Small intestine (tissue), 7 donors: ENCODE measurements around the gene DHRS9. TPM values are rescaled to one million over a fixed set of nuclear protein-coding genes. Genes with fewer than 3 reads are reported as not detected.
A peak's percentile ranks its signal among the peaks of the same experiment; 100 is the strongest.

Experiments used
- DNase-seq, 2 donors: peaks; one replicate each; pipeline versions ENCODE4 v3.0.0 to v3.0.0-alpha.2; 2013
- FAIRE-seq: peaks from 2 replicates; lab custom pipeline; 2012; peaks lifted over from hg19 to GRCh38; lab: Jason Lieb, UNC
- H3K27ac ChIP-seq, 3 donors: one replicate each; pipeline ENCODE4 v1.5.1; 2013; ENCODE audit warnings: low read length in 2 of 3, mild to moderate bottlenecking in 2 of 3, control low read depth in 1 of 3, inconsistent platforms in 1 of 3, low read depth in 1 of 3, moderate library complexity in 1 of 3
- H3K27me3 ChIP-seq, 3 donors: one replicate each; pipeline ENCODE4 v1.6.1; 2013; ENCODE audit warnings: low read length in 3 of 3, inconsistent platforms in 1 of 3; ENCODE audit not compliant: control insufficient read depth in 3 of 3, insufficient read depth in 3 of 3
- H3K36me3 ChIP-seq, 3 donors: one replicate each; pipeline ENCODE4 v1.6.1; 2013; ENCODE audit warnings: low read length in 3 of 3, inconsistent platforms in 1 of 3, low read depth in 1 of 3, mild to moderate bottlenecking in 1 of 3, moderate library complexity in 1 of 3; ENCODE audit not compliant: control insufficient read depth in 3 of 3, insufficient read depth in 2 of 3
- H3K4me1 ChIP-seq, 3 donors: one replicate each; pipeline ENCODE4 v1.6.1; 2013; ENCODE audit warnings: low read length in 2 of 3, inconsistent platforms in 1 of 3, low read depth in 1 of 3, mild to moderate bottlenecking in 1 of 3, moderate library complexity in 1 of 3; ENCODE audit not compliant: control insufficient read depth in 3 of 3, insufficient read depth in 2 of 3
- H3K4me3 ChIP-seq, 3 donors: one replicate each; pipeline ENCODE4 v1.5.1; 2013; ENCODE audit warnings: low read length in 3 of 3, control low read depth in 1 of 3, inconsistent platforms in 1 of 3, low read depth in 1 of 3, mild to moderate bottlenecking in 1 of 3, moderate library complexity in 1 of 3
- H3K9me3 ChIP-seq, 2 donors: one replicate each; pipeline ENCODE4 v1.6.1; 2013; ENCODE audit warnings: low read depth in 1 of 2, low read length in 1 of 2; ENCODE audit not compliant: control insufficient read depth in 2 of 2, insufficient read depth in 1 of 2
- WGBS, 3 donors: extraction: QIAGEN DNeasy Blood & Tissue Kit; methylation state at CpG; one replicate each; pipeline ENCODE4 v1.1.7; 2013; 5-methylcytosine and 5-hydroxymethylcytosine counted together
- polyA plus RNA-seq, 4 donors: library from polyadenylated mRNA; stranded (reverse) in 3 of 4; unstranded in 1 of 4; fragments of 200-250 nt in 3 of 4; fragments of 120-200 nt in 1 of 4; gene quantifications; one replicate each; pipeline versions ENCODE4 v1.2.1 to v1.2.3, GENCODE V29; 2013
- donor health status: healthy with polysubstance abuse.
- donor health status: control.
- donor health status: control.
- donor health status: Bipolar disorder and iron deficiency.
- donor health status: healthy.

DHRS9 gene
- polyA plus RNA-seq, 4 donors: 0.58 to 1.8 (median 0.92) TPM

GRCh38 chr2:169082995-169083394 is 13.6 kb downstream of the DHRS9 start:
- Histone ChIP-seq H3K36me3 (no peaks in the 10 kb centered on the region), H3K27me3 (no peaks in the 10 kb centered on the region), H3K4me3 (no peak overlapping the region), H3K9me3 (no peaks in the 10 kb centered on the region), H3K4me1 (no peaks in the 10 kb centered on the region), H3K27ac (no peak overlapping the region)
- DNase-seq (no peak), FAIRE-seq (no peak)
- 77 to 91% (median 82%) methylated on average over 4 of the region's 4 CpGs for WGBS, 3 donors

- WGBS, 3 donors: 94 to 95% (median 94%) methylated on average over 3 of the region's 3 CpGs
Observed at GRCh38 chr2:169086893-169087467, 17.6 kb downstream of the DHRS9 start.

GRCh38 chr2:169087757-169088379 is 18.5 kb downstream of the DHRS9 start:
- Histone ChIP-seq H3K36me3 (no peaks in the 10 kb centered on the region), H3K27me3 (no peaks in the 10 kb centered on the region), H3K27ac (no peak overlapping the region), H3K4me3 (no peak overlapping the region), H3K4me1 (no peaks in the 10 kb centered on the region), H3K9me3 (no peaks in the 10 kb centered on the region)
- FAIRE-seq: no peak
- no peak for DNase-seq
- WGBS, 3 donors: 84 to 91% (median 87%) methylated on average over 6 of the region's 6 CpGs

More at GRCh38 chr2:169086893-169087467, 17.6 kb downstream of the DHRS9 start:
- H3K9me3 ChIP-seq: no peaks in the 10 kb centered on the region
- FAIRE-seq (no peak), DNase-seq (no peak)
- no peaks in the 10 kb centered on the region for H3K36me3 ChIP-seq
- H3K27ac ChIP-seq: no peak overlapping the region
- no peaks in the 10 kb centered on the region for H3K27me3 ChIP-seq
- no peaks in the 10 kb centered on the region for H3K4me1 ChIP-seq
- no peak overlapping the region for H3K4me3 ChIP-seq

GRCh38 chr2:169089182-169089581 is 19.8 kb downstream of the DHRS9 start:
- FAIRE-seq: no peak
- 82 to 95% (median 93%) methylated on average over 2 of the region's 2 CpGs for WGBS, 3 donors

GRCh38 chr2:169090133-169090820 is 20.9 kb downstream of the DHRS9 start:
- Histone ChIP-seq H3K4me1 (no peaks in the 10 kb centered on the region), H3K27ac (no peak overlapping the region), H3K4me3 (no peak overlapping the region), H3K9me3 (no peaks in the 10 kb centered on the region), H3K27me3 (no peaks in the 10 kb centered on the region), H3K36me3 (no peaks in the 10 kb centered on the region)
- WGBS, 3 donors: 74 to 80% (median 76%) methylated on average over 6 of the region's 6 CpGs
- FAIRE-seq (no peak), DNase-seq (no peak)

More at GRCh38 chr2:169089182-169089581, 19.8 kb downstream of the DHRS9 start:
- no peak for DNase-seq
- H3K27ac ChIP-seq: no peak overlapping the region
- no peaks in the 10 kb centered on the region for H3K4me1 ChIP-seq
- no peak overlapping the region for H3K4me3 ChIP-seq
- no peaks in the 10 kb centered on the region for H3K9me3 ChIP-seq
- no peaks in the 10 kb centered on the region for H3K36me3 ChIP-seq
- no peaks in the 10 kb centered on the region for H3K27me3 ChIP-seq

GRCh38 chr2:169091256-169091655 is 21.9 kb downstream of the DHRS9 start:
- no peak overlapping the region for H3K27ac ChIP-seq
- no peak overlapping the region for H3K4me3 ChIP-seq
- DNase-seq (no peak), FAIRE-seq (no peak)
- 88 to 93% (median 89%) methylated on average over 3 of the region's 3 CpGs for WGBS, 3 donors
- H3K36me3 ChIP-seq: no peaks in the 10 kb centered on the region
- H3K4me1 ChIP-seq: no peaks in the 10 kb centered on the region
- no peaks in the 10 kb centered on the region for H3K9me3 ChIP-seq
- no peaks in the 10 kb centered on the region for H3K27me3 ChIP-seq

GRCh38 chr2:169091761-169092519 is 22.6 kb downstream of the DHRS9 start:
- WGBS, 3 donors: 54 to 61% (median 59%) methylated on average over 8 of the region's 8 CpGs
- H3K27me3 ChIP-seq: no peaks in the 10 kb centered on the region
- H3K9me3 ChIP-seq: no peaks in the 10 kb centered on the region
- H3K36me3 ChIP-seq: no peaks in the 10 kb centered on the region
- H3K4me1 ChIP-seq: no peaks in the 10 kb centered on the region
- H3K27ac ChIP-seq: peak overlapping the region in 1 of 3 donors; percentile 27
- DNase-seq (peak; percentile 8 to 92), FAIRE-seq (no peak)
- no peak overlapping the region for H3K4me3 ChIP-seq

GRCh38 chr2:169093535-169093934 is 24.2 kb downstream of the DHRS9 start:
- H3K36me3 ChIP-seq: no peaks in the 10 kb centered on the region
- DNase-seq: no peak
- no peaks in the 10 kb centered on the region for H3K27me3 ChIP-seq
- H3K27ac ChIP-seq: no peak overlapping the region
- WGBS, 3 donors: 57 to 71% (median 67%) methylated on average over 2 of the region's 2 CpGs
- no peaks in the 10 kb centered on the region for H3K4me1 ChIP-seq
- no peaks in the 10 kb centered on the region for H3K9me3 ChIP-seq
- no peak overlapping the region for H3K4me3 ChIP-seq
- FAIRE-seq: no peak
